GM10248 (cell line): ENCODE results near the gene PCNT.
"Not testable (repeated sequence)": the region's sequence is repeated elsewhere in the genome, so short reads cannot be mapped to it uniquely, and the experiment has no call there.

ENCODE experiments used
- CTCF ChIA-PET: fragments of 300-600 bp; sonication (Branson Sonifier 250); formaldehyde crosslinking; extraction: SDS; loops from one replicate; lab custom pipeline; 2021; ENCODE audit warnings: antibody characterized with exemption; lab: Yijun Ruan, JAX
- POLR2A ChIA-PET: fragments of 350-650 bp; sonication (Branson Sonifier 250); formaldehyde crosslinking; extraction: SDS; loops from one replicate; lab custom pipeline; 2020; ENCODE audit warnings: antibody characterized with exemption; lab: Yijun Ruan, JAX
- DNase-seq: peaks from one replicate; pipeline ENCODE4 v3.0.0; 2012; ENCODE audit errors: extremely low spot score
- CTCF ChIP-seq: IDR thresholded peaks from 2 replicates; pipeline ENCODE4 v1.5.1; 2012; ENCODE audit warnings: mild to moderate bottlenecking, low read depth; ENCODE audit errors: extremely low read depth, missing control alignments, control extremely low read depth

PCNT gene

GRCh38 chr21:46402421-46402820, 78.5 kb downstream of the PCNT start:
- DNase-seq, result no peak
- TF ChIP-seq CTCF, result no peak
- ChIA-PET CTCF (interaction anchor here (0.8 kb wide), 1 partner anchor 10 kb away, joined by 3 read pairs; no protein-coding TSS in a partner anchor), POLR2A (no interaction called here)

- DNase-seq, POLR2A ChIA-PET, CTCF ChIA-PET: not testable (repeated sequence)
Observed at GRCh38 chr21:46403234-46403811, 79.4 kb downstream of the PCNT start.

- TF ChIP-seq CTCF, result no peak
- DNase-seq, result no peak
- ChIA-PET CTCF (no interaction called here), POLR2A (no interaction called here)
Observed at GRCh38 chr21:46404306-46404705, 80.3 kb downstream of the PCNT start.

GRCh38 chr21:46406001-46406400, 82.0 kb downstream of the PCNT start:
- no peak for DNase-seq
- TF ChIP-seq CTCF, result no peak
- ChIA-PET CTCF (no interaction called here), POLR2A (no interaction called here)

- ChIA-PET POLR2A (no interaction called here), CTCF (interaction anchor here (1.8 kb wide), 1 partner anchor 266 kb away, joined by 7 read pairs; no protein-coding TSS in a partner anchor)
- TF ChIP-seq CTCF, result no peak
- DNase-seq, result no peak
Observed at GRCh38 chr21:46409641-46410406, 85.9 kb downstream of the PCNT start.

GRCh38 chr21:46410516-46410915, 86.6 kb downstream of the PCNT start:
- no peak for TF ChIP-seq CTCF
- no peak for DNase-seq
- ChIA-PET CTCF (no interaction called here), POLR2A (no interaction called here)

GRCh38 chr21:46411236-46411635, 87.3 kb downstream of the PCNT start:
- no peak for DNase-seq

More at GRCh38 chr21:46411236-46411635, 87.3 kb downstream of the PCNT start:
- CTCF ChIA-PET, result interaction anchor here (1.0 to 1.3 kb wide), 2 partner anchors 41 to 268 kb away, joined by 3 read pairs; no protein-coding TSS in a partner anchor
- no peak for TF ChIP-seq CTCF
- POLR2A ChIA-PET, result no interaction called here
